ENCODE results near the gene SLC35G4. TPM values are rescaled to one million over a fixed set of nuclear protein-coding genes. Genes with fewer than 3 reads are reported as not detected.

The SLC35G4 gene
- total RNA-seq, 1 donor = not detected

GRCh38 chr18:11657152-11657551 lies 47.8 kb downstream of the SLC35G4 start:
- TF ChIP-seq CTCF (IDR thresholded peaks at IDR 0.05; ENCODE audit: extremely low read depth, low read depth, low read length) = no peak
- Histone ChIP-seq H3K79me2 (ENCODE audit: insufficient read depth, low read length) (no peaks in the 10 kb centered on the region), H3K27me3 (ENCODE audit: insufficient read depth, low read length) (peaks cover 14% of the 10 kb centered on the region)

GRCh38 chr18:11657554-11657953 lies 48.2 kb downstream of the SLC35G4 start:
- H4K20me1 ChIP-seq (ENCODE audit: insufficient read depth, low read length) = no peaks in the 10 kb centered on the region
- H3K27ac ChIP-seq (ENCODE audit: low read depth, low read length) = no peak overlapping the region
- H2AFZ ChIP-seq (ENCODE audit: low read length) = no peak overlapping the region
- H3K4me3 ChIP-seq (ENCODE audit: insufficient read depth, low read length) = no peak overlapping the region
- H3K36me3 ChIP-seq (ENCODE audit: insufficient read depth, low read length) = no peaks in the 10 kb centered on the region
- no peaks in the 10 kb centered on the region for H3K9me3 ChIP-seq (ENCODE audit: low read depth, low read length)
- DNase-seq (ENCODE audit: insufficient read length, low spot score, missing footprints) = no peak
- no peak overlapping the region for H3K4me2 ChIP-seq (ENCODE audit: insufficient read depth, low read length)
- no peaks in the 10 kb centered on the region for H3K4me1 ChIP-seq (ENCODE audit: insufficient read depth, low read length)
- TF ChIP-seq CTCF (IDR thresholded peaks at IDR 0.05; ENCODE audit: extremely low read depth, low read depth, low read length) = no peak
- H3K27me3 ChIP-seq (ENCODE audit: insufficient read depth, low read length) = peaks cover 14% of the 10 kb centered on the region
- no peaks in the 10 kb centered on the region for H3K79me2 ChIP-seq (ENCODE audit: insufficient read depth, low read length)

More at GRCh38 chr18:11657152-11657551, 47.8 kb downstream of the SLC35G4 start:
- Histone ChIP-seq H3K4me2 (ENCODE audit: insufficient read depth, low read length) (no peak overlapping the region), H3K27ac (ENCODE audit: low read depth, low read length) (no peak overlapping the region), H3K4me3 (ENCODE audit: insufficient read depth, low read length) (no peak overlapping the region), H2AFZ (ENCODE audit: low read length) (no peak overlapping the region), H3K4me1 (ENCODE audit: insufficient read depth, low read length) (no peaks in the 10 kb centered on the region), H3K9me3 (ENCODE audit: low read depth, low read length) (no peaks in the 10 kb centered on the region), H4K20me1 (ENCODE audit: insufficient read depth, low read length) (no peaks in the 10 kb centered on the region), H3K36me3 (ENCODE audit: insufficient read depth, low read length) (no peaks in the 10 kb centered on the region)
- DNase-seq (ENCODE audit: insufficient read length, low spot score, missing footprints) = no peak

- H3K36me3 ChIP-seq (ENCODE audit: insufficient read depth, low read length) = no peaks in the 10 kb centered on the region
- no peaks in the 10 kb centered on the region for H3K4me1 ChIP-seq (ENCODE audit: insufficient read depth, low read length)
- H3K4me3 ChIP-seq (ENCODE audit: insufficient read depth, low read length) = no peak overlapping the region
- no peak overlapping the region for H3K27ac ChIP-seq (ENCODE audit: low read depth, low read length)
- peaks cover 14% of the 10 kb centered on the region for H3K27me3 ChIP-seq (ENCODE audit: insufficient read depth, low read length)
- TF ChIP-seq CTCF (IDR thresholded peaks at IDR 0.05; ENCODE audit: extremely low read depth, low read depth, low read length) = no peak
- no peaks in the 10 kb centered on the region for H4K20me1 ChIP-seq (ENCODE audit: insufficient read depth, low read length)
- no peak overlapping the region for H3K4me2 ChIP-seq (ENCODE audit: insufficient read depth, low read length)
- H2AFZ ChIP-seq (ENCODE audit: low read length) = no peak overlapping the region
- no peaks in the 10 kb centered on the region for H3K79me2 ChIP-seq (ENCODE audit: insufficient read depth, low read length)
- H3K9me3 ChIP-seq (ENCODE audit: low read depth, low read length) = no peaks in the 10 kb centered on the region
- DNase-seq (ENCODE audit: insufficient read length, low spot score, missing footprints) = no peak
These were observed 48.6 kb downstream of the SLC35G4 start for GRCh38 chr18:11658019-11658418.

GRCh38 chr18:11658989-11659388 lies 49.6 kb downstream of the SLC35G4 start:
- Histone ChIP-seq H3K4me3 (ENCODE audit: insufficient read depth, low read length) (no peak overlapping the region), H3K36me3 (ENCODE audit: insufficient read depth, low read length) (no peaks in the 10 kb centered on the region), H3K79me2 (ENCODE audit: insufficient read depth, low read length) (no peaks in the 10 kb centered on the region), H3K4me2 (ENCODE audit: insufficient read depth, low read length) (no peak overlapping the region), H3K9me3 (ENCODE audit: low read depth, low read length) (no peaks in the 10 kb centered on the region), H3K27ac (ENCODE audit: low read depth, low read length) (no peak overlapping the region), H3K4me1 (ENCODE audit: insufficient read depth, low read length) (no peaks in the 10 kb centered on the region), H3K27me3 (ENCODE audit: insufficient read depth, low read length) (peaks cover 14% of the 10 kb centered on the region), H4K20me1 (ENCODE audit: insufficient read depth, low read length) (no peaks in the 10 kb centered on the region), H2AFZ (ENCODE audit: low read length) (no peak overlapping the region)
- DNase-seq (ENCODE audit: insufficient read length, low spot score, missing footprints) = no peak
- no peak for TF ChIP-seq CTCF (IDR thresholded peaks at IDR 0.05; ENCODE audit: extremely low read depth, low read depth, low read length)

Small RNAs within 50 kb of the gene (small RNA-seq; reads per million reads assigned to genes)
- not detected for gene AP001120.4

Other genes with a start within 250 kb of the SLC35G4 start
- gene GNAL, start 79.7 kb downstream of the SLC35G4 start, total RNA-seq = 0.59 and 0.72 TPM in 2 replicates
- gene CHMP1B, start 241.8 kb downstream of the SLC35G4 start, total RNA-seq = 59.8 and 63.7 TPM in 2 replicates